ENCODE measurements around the gene OGDH.

The OGDH gene

DNA sequence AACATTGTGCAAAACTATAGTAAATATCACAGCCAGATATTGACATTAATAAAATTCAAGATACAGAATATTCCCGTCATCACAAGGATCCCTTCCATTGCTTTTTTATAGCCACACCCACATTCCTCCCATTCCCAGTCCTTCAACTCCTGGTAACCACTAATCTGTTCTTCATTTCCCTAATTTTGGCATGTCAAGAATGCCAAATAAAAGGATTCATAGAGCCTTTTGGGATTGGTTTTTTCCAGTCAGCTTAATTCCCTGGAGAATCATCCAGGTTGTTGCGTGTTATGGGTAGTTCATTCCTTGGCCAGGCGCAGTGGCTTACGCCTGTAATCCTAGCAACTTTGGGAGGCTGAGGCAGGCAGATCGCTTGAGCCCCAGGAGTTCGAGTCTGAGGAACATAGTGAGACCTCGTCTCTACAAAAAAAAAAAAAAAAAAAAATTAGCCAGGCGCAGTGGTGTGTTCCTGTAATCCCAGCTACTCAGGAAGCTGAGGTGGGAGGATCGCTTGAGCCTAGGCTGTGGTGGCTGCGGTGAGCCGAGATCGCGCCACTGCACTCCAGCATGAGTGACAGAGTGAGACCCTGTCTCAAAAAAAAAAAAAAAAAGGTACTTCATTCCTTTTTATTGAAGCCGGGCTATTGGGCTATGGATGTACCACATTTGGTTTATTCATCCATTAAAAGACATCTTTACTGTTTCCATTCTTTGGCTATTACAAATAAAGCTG lies 2.7 kb downstream of the OGDH start:
- Histone ChIP-seq H3K4me1 (ENCODE audit: control insufficient read depth, insufficient read depth, low read depth, low read length) (peaks cover 9% of the 10 kb centered on the region), H3K9me3 (ENCODE audit: control insufficient read depth, low read length) (no peaks in the 10 kb centered on the region), H2AFZ (ENCODE audit: low read depth, low read length) (no peak overlapping the region), H3K4ac (ENCODE audit: low read depth in 1 of 2, low read length in 2 of 2) (no peak overlapping the region), H2BK5ac (ENCODE audit: low read depth, low read length, poor library complexity, severe bottlenecking) (no peak overlapping the region), H3K79me1 (replicated peaks; ENCODE audit: low read length, poor library complexity, severe bottlenecking) (no peaks in the 10 kb centered on the region), H3K9ac (ENCODE audit: low read length) (no peak overlapping the region), H3K14ac (ENCODE audit: low read length in 2 of 2) (no peak overlapping the region), H2BK120ac (ENCODE audit: low read depth, low read length) (no peak overlapping the region), H3K27ac (ENCODE audit: low read length, poor library complexity, severe bottlenecking) (no peak overlapping the region), H3K36me3 (ENCODE audit: control insufficient read depth in 1 of 2, insufficient read depth in 2 of 2, low read depth in 1 of 2, low read length in 2 of 2) (no peaks in the 10 kb centered on the region), H2BK12ac (ENCODE audit: low read length in 2 of 2) (no peak overlapping the region), H4K8ac (ENCODE audit: low read length) (no peak overlapping the region), H3K27me3 (ENCODE audit: control insufficient read depth in 1 of 2, insufficient read depth in 1 of 2, low read length in 2 of 2) (no peaks in the 10 kb centered on the region), H3K4me3 (ENCODE audit: insufficient read depth in 1 of 2, low read depth in 1 of 2, low read length in 2 of 2) (no peak overlapping the region), H2BK15ac (ENCODE audit: low read depth, poor library complexity, severe bottlenecking) (no peak overlapping the region), H3K18ac (ENCODE audit: low read depth in 1 of 2, low read length in 2 of 2) (no peak overlapping the region), H3K23ac (ENCODE audit: low read length in 2 of 2) (no peak overlapping the region), H3K4me2 (ENCODE audit: low read length, poor library complexity, severe bottlenecking) (no peak overlapping the region), H2AK5ac (ENCODE audit: low read length, severe bottlenecking) (no peak overlapping the region), H4K91ac (ENCODE audit: low read length) (no peak overlapping the region)
- WGBS = 88% methylated on average over 14 of the region's 14 CpGs
- no peak for DNase-seq

DNA sequence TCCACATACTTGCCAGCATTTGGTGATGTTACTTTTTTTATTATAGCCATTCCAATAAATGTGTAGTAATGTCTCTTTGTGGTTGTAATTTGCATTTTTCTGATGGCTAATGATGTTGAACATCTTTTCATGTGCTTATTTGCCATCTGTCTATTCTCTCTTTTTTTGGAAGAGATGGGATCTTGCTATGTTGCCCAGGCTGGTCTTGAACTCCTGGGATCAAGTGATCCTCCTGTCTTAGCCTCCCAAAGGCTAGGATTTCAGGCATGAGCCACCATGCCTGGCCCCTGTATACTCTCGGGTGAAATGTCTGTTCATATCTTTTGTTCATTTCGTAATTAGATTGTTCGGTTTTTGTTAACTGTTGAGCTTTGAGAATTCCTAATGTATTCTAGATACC lies 3.4 kb downstream of the OGDH start:
- 86% methylated on average over 3 of the region's 3 CpGs for WGBS
- Histone ChIP-seq H3K4me3 (ENCODE audit: insufficient read depth in 1 of 2, low read depth in 1 of 2, low read length in 2 of 2) (no peak overlapping the region), H2BK15ac (ENCODE audit: low read depth, poor library complexity, severe bottlenecking) (no peak overlapping the region), H3K79me1 (replicated peaks; ENCODE audit: low read length, poor library complexity, severe bottlenecking) (no peaks in the 10 kb centered on the region), H2BK120ac (ENCODE audit: low read depth, low read length) (no peak overlapping the region), H2AFZ (ENCODE audit: low read depth, low read length) (no peak overlapping the region), H4K91ac (ENCODE audit: low read length) (no peak overlapping the region), H2BK12ac (ENCODE audit: low read length in 2 of 2) (no peak overlapping the region), H3K9ac (ENCODE audit: low read length) (no peak overlapping the region), H3K27me3 (ENCODE audit: control insufficient read depth in 1 of 2, insufficient read depth in 1 of 2, low read length in 2 of 2) (no peaks in the 10 kb centered on the region), H2AK5ac (ENCODE audit: low read length, severe bottlenecking) (no peak overlapping the region), H3K23ac (ENCODE audit: low read length in 2 of 2) (no peak overlapping the region), H3K9me3 (ENCODE audit: control insufficient read depth, low read length) (no peaks in the 10 kb centered on the region), H3K36me3 (ENCODE audit: control insufficient read depth in 1 of 2, insufficient read depth in 2 of 2, low read depth in 1 of 2, low read length in 2 of 2) (no peaks in the 10 kb centered on the region), H2BK5ac (ENCODE audit: low read depth, low read length, poor library complexity, severe bottlenecking) (no peak overlapping the region), H4K8ac (ENCODE audit: low read length) (no peak overlapping the region), H3K18ac (ENCODE audit: low read depth in 1 of 2, low read length in 2 of 2) (no peak overlapping the region), H3K27ac (ENCODE audit: low read length, poor library complexity, severe bottlenecking) (no peak overlapping the region), H3K4me2 (ENCODE audit: low read length, poor library complexity, severe bottlenecking) (no peak overlapping the region), H3K4me1 (ENCODE audit: control insufficient read depth, insufficient read depth, low read depth, low read length) (peaks cover 9% of the 10 kb centered on the region), H3K14ac (ENCODE audit: low read length in 2 of 2) (no peak overlapping the region), H3K4ac (ENCODE audit: low read depth in 1 of 2, low read length in 2 of 2) (no peak overlapping the region)
- DNase-seq = no peak

- H2AFZ ChIP-seq (ENCODE audit: low read depth, low read length) = no peak overlapping the region
- H3K23ac ChIP-seq (ENCODE audit: low read length in 2 of 2) = no peak overlapping the region
- H3K36me3 ChIP-seq (ENCODE audit: control insufficient read depth in 1 of 2, insufficient read depth in 2 of 2, low read depth in 1 of 2, low read length in 2 of 2) = peaks cover 0 to 8% of the 10 kb centered on the region in 2 experiments
- H3K27ac ChIP-seq (ENCODE audit: low read length, poor library complexity, severe bottlenecking) = no peak overlapping the region
- H3K4me2 ChIP-seq (ENCODE audit: low read length, poor library complexity, severe bottlenecking) = no peak overlapping the region
- H2AK5ac ChIP-seq (ENCODE audit: low read length, severe bottlenecking) = peak overlapping the region; percentile 2
- H3K79me1 ChIP-seq (replicated peaks; ENCODE audit: low read length, poor library complexity, severe bottlenecking) = no peaks in the 10 kb centered on the region
- H2BK12ac ChIP-seq (ENCODE audit: low read length in 2 of 2) = peak overlapping the region in 1 of 2 experiments; percentile 25
- DNase-seq = peak; percentile 54
- WGBS = 81% methylated on average over 2 of the region's 2 CpGs
- H2BK120ac ChIP-seq (ENCODE audit: low read depth, low read length) = no peak overlapping the region
- H3K27me3 ChIP-seq (ENCODE audit: control insufficient read depth in 1 of 2, insufficient read depth in 1 of 2, low read length in 2 of 2) = no peaks in the 10 kb centered on the region
- H3K4ac ChIP-seq (ENCODE audit: low read depth in 1 of 2, low read length in 2 of 2) = no peak overlapping the region
- peak overlapping the region; percentile 15 for H3K9ac ChIP-seq (ENCODE audit: low read length)
- H3K18ac ChIP-seq (ENCODE audit: low read depth in 1 of 2, low read length in 2 of 2) = no peak overlapping the region
- H3K9me3 ChIP-seq (ENCODE audit: control insufficient read depth, low read length) = no peaks in the 10 kb centered on the region
- no peak overlapping the region for H3K4me3 ChIP-seq (ENCODE audit: insufficient read depth in 1 of 2, low read depth in 1 of 2, low read length in 2 of 2)
- no peak overlapping the region for H3K14ac ChIP-seq (ENCODE audit: low read length in 2 of 2)
- peaks cover 16% of the 10 kb centered on the region for H3K4me1 ChIP-seq (ENCODE audit: control insufficient read depth, insufficient read depth, low read depth, low read length)
- H4K91ac ChIP-seq (ENCODE audit: low read length) = peak overlapping the region; percentile 27
- no peak overlapping the region for H2BK15ac ChIP-seq (ENCODE audit: low read depth, poor library complexity, severe bottlenecking)
- no peak overlapping the region for H2BK5ac ChIP-seq (ENCODE audit: low read depth, low read length, poor library complexity, severe bottlenecking)
- H4K8ac ChIP-seq (ENCODE audit: low read length) = no peak overlapping the region
Observed at GRCh38 chr7:44615149-44615611, 8.8 kb downstream of the OGDH start.

DNA sequence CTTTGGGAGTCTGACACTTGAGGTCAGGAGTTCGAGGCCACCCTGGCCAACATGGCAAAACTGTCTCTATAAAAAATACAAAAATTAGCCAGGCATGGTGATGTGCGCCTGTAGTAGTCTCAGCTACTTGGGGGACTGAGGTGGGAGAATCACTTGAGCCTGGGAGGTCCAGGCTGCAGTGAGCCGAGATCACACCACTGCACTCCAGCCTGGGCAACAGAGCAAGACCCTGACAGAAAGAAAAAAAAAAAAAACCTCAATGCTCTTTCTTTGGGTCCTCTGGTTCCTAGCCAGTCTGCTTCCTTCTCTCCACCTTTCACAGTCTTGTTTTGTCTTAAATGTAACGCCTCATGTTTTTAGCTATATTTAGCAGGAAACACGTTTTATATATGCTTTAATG lies 9.4 kb downstream of the OGDH start:
- Histone ChIP-seq H3K36me3 (ENCODE audit: control insufficient read depth in 1 of 2, insufficient read depth in 2 of 2, low read depth in 1 of 2, low read length in 2 of 2) (peaks cover 0 to 8% of the 10 kb centered on the region in 2 experiments), H3K4ac (ENCODE audit: low read depth in 1 of 2, low read length in 2 of 2) (no peak overlapping the region), H4K91ac (ENCODE audit: low read length) (no peak overlapping the region), H3K18ac (ENCODE audit: low read depth in 1 of 2, low read length in 2 of 2) (no peak overlapping the region), H3K27me3 (ENCODE audit: control insufficient read depth in 1 of 2, insufficient read depth in 1 of 2, low read length in 2 of 2) (no peaks in the 10 kb centered on the region), H3K4me1 (ENCODE audit: control insufficient read depth, insufficient read depth, low read depth, low read length) (peaks cover 16% of the 10 kb centered on the region), H2BK12ac (ENCODE audit: low read length in 2 of 2) (no peak overlapping the region), H3K4me3 (ENCODE audit: insufficient read depth in 1 of 2, low read depth in 1 of 2, low read length in 2 of 2) (no peak overlapping the region), H2AK5ac (ENCODE audit: low read length, severe bottlenecking) (peak overlapping the region; percentile 2), H2BK5ac (ENCODE audit: low read depth, low read length, poor library complexity, severe bottlenecking) (no peak overlapping the region), H3K23ac (ENCODE audit: low read length in 2 of 2) (no peak overlapping the region), H2BK120ac (ENCODE audit: low read depth, low read length) (no peak overlapping the region), H3K4me2 (ENCODE audit: low read length, poor library complexity, severe bottlenecking) (no peak overlapping the region), H2AFZ (ENCODE audit: low read depth, low read length) (no peak overlapping the region), H2BK15ac (ENCODE audit: low read depth, poor library complexity, severe bottlenecking) (no peak overlapping the region), H3K9me3 (ENCODE audit: control insufficient read depth, low read length) (no peaks in the 10 kb centered on the region), H3K14ac (ENCODE audit: low read length in 2 of 2) (no peak overlapping the region), H3K79me1 (replicated peaks; ENCODE audit: low read length, poor library complexity, severe bottlenecking) (no peaks in the 10 kb centered on the region), H3K27ac (ENCODE audit: low read length, poor library complexity, severe bottlenecking) (no peak overlapping the region), H4K8ac (ENCODE audit: low read length) (no peak overlapping the region), H3K9ac (ENCODE audit: low read length) (peak overlapping the region; percentile 15)
- DNase-seq = no peak
- WGBS = 93% methylated on average over 3 of the region's 5 CpGs

Data from mesenchymal stem cell (in vitro differentiated cells and primary cell).